NCI-H748 (cell line): ENCODE results near the gene EHBP1.
A peak's percentile ranks its signal among the peaks of the same experiment; 100 is the strongest.
"Not testable (repeated sequence)": the region's sequence is repeated elsewhere in the genome, so short reads cannot be mapped to it uniquely, and the experiment has no call there.

Source experiments
- DNase-seq: peaks from one replicate; lab custom pipeline; 2025; ENCODE audit not compliant: unreplicated experiment; lab: John Stamatoyannopoulos, UW

Gene EHBP1

DNA sequence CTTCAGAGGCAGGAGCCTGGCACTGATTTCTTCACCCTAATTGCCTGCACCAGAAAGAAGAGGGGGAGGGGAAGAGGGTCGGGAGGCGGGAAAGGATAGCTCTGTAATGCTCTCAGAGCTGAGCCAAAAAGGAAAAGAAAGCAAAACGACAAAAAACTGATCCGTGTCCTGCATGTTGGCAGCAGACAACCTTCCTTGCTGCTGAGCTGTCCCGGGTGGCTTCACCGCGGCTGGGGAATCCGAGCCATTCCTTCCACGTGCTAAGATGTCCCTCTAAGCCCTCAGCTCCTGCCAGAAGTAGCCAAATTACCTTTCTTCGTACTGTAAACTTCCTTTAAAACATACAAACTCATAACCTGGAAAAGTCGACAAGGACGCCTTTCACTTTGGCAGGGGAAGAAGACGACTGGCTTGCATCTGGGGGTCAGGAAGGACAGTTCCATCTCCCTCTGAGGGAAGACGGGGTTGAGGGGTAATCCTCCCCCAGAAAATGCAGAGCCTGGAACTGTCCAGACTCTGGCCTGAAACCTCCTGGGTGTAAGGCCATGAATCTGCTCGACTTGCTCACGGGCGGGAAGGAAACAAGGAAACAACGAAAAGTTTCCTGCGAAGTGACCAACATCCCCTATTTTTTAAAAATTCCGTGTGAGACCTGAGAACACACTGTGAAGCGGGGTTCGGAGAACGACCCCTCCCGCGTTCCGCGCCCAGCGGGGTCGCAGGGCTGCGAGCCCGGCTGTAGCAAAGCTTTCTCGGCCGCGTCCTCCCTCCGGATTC, 352.8 kb downstream of the EHBP1 start:
- no peak for DNase-seq

DNA sequence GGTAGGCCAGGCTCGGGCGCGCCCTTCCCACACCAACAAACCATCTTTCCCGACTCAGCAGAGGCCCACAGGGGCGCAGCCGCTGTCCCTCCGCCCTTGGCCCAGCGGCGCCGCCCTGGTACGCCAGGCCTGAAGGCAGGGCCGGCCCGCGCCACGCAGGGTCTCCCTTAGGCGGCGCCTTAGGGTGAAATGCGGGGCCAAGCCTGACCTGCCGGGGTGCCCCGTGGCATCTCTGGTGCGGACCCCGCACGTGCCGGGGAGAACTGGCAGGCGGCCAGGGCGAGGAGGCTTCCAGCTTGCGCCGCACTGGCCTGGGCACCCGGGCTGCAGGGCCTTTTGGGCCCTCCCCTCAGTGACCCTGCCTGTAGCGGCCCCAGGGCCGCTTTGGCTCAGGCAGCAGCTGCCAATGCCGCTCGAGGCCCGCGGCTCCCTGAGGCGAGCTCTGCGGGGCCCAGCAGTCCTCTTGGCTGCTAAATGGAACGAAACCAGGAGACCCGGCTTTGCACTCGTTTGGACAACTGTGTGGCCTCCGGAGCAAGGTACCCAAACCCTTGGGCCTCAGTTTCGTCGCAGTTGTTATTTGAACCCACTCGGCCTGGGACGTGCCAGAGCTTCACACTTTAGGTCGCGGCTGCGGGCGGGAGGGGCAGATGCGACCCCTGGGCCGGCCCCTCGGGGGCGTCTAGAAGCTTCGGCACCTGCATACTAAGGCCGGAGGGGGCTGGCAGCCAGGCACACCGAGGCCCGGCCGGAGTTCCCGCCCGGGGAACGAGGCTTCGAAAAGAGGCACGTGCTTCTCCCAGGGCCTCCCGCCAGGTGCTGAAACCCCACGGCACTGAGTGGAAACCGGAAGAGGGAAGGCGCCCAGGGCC, 353.6 kb downstream of the EHBP1 start:
- DNase-seq, result no peak

- peak; percentile 9 for DNase-seq
Observed at GRCh38 chr2:63059793-63060471, 354.4 kb downstream of the EHBP1 start.

GRCh38 chr2:63060472-63060991, 355.0 kb downstream of the EHBP1 start:
- no peak for DNase-seq

GRCh38 chr2:63064197-63064596, 358.7 kb downstream of the EHBP1 start:
- DNase-seq, result peak; percentile 17

- DNase-seq, result no peak
Observed at GRCh38 chr2:63064661-63065060, 359.1 kb downstream of the EHBP1 start.

DNA sequence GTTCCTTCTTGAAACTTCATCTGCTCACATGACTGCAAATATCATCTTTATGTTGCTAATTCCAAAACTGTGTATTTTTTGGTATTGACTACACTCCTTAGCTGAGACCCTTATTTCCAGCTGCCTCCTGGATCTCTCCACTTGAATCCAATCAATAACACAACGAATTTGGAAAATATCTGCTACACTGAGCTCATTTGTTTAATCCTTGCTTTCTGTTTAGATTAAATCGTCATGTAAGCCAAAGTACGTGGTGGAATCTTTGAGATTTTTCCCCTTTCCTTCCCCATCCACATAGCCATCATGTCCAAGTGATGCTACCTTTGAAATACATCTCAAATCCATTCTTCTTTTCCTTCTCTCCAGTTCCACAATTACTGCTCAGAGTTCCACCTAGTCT, 360.8 kb downstream of the EHBP1 start:
- no peak for DNase-seq

DNA sequence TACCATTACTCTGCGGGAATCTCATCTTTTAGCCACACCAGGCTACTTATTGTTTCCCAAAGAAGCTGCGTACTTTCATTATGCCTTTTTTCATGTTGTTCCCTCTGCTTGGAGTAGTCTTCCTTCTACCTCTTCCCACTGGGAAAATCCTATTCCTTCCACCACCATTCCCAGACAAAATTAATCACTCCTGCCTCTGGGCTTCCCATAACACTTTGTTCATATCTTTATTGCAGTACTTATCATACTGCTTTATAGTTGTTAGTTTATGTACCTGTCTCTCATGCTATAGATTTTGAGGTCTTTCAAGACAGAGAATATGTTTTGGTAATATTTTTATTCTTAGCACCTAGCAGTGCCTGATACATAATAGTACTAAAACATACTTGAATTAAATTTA, 361.3 kb downstream of the EHBP1 start:
- DNase-seq, result no peak

DNA sequence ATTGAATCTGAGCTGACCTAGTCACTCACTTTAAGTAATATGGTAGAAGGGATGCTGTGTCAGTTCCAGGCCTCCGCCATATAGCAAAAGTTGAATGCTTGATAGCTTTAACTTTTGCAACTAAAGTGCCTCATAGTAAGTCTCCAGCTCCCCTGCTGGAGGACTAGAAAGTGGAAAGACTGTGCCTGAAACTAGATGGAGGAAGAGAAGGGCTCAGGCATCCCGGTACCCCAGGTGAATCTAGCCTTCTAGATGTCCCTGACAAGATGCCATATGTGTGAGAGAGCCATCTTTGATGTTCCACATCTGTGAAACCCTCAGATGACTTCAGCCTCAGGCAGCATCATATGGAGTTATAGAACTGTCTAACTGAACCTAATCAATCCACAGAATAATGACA, 366.2 kb downstream of the EHBP1 start:
- DNase-seq, result no peak

DNA sequence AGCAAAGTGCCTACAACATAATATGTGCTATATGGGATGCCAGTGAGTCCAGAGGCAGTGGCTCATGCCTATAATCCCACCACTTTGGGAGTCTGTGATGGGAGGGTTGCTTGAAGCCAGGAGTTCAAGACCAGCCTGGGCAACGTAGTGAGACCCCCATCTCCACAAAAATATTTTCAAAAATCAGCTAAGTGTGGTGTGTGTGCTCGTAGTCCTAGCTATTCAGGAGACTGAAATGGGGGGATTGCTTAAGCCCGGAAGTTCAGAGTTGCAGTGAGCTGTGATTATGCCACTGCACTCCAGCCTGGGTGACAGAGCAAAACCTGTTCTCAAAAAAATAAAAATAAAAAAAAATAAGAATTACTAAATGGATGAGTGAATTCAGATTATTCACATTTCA, 368.5 kb downstream of the EHBP1 start:
- no peak for DNase-seq

DNA sequence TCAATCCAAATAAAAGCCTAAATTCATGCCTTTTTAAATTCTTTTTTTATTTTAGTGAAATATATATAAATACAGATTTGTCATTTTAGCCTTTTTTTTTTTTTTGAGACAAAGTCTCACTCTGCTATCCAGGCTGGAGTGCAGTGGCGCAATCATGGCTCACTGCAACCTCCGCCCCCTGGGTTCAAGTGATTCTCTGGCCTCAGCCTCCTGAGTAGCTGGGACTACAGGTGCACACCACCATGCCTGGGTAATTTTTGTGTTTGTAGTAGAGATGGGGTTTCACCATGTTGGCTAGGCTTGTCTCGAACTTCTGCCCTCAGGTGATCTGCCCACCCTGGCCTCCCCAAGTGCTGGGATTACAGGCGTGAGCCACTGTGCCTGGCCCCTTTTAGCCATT, 368.9 kb downstream of the EHBP1 start:
- DNase-seq, result not testable (repeated sequence)

DNA sequence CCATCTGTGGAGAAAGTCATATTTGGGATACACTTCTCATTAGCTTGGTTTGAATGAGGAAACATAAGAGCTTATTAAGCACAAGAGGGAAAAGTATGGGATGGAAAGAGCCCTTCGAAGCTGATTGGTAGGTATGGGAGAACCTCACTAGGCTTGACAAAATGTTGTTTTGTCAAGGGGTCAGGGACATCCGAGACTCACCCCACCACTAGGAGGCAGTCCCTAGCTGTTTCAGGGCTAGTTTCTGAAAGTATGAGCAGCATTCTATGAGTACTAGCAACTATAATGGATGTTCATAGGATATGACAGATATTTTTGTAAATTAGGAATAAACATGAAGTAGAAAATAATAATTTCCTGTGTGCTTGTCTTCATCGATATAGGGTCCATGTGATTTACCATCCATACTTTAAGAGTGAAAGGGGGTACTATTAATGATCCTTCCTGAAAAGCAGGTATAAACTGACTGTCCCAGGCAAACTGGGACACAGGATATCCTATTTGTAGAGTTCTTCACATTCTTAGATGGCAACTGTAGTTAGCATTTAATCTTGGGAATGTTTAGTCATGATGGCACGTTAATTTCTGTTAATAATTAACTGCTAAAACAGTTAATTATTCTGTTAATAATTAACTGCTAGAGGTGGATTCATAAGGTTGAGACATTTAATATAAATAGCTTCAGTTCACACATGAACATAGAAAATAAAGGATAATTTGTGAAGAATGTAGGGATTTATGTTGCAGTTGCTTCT, 373.5 kb downstream of the EHBP1 start:
- DNase-seq, result peak; percentile 11

- DNase-seq, result no peak
Observed at GRCh38 chr2:63081404-63081803, 375.9 kb downstream of the EHBP1 start.

DNA sequence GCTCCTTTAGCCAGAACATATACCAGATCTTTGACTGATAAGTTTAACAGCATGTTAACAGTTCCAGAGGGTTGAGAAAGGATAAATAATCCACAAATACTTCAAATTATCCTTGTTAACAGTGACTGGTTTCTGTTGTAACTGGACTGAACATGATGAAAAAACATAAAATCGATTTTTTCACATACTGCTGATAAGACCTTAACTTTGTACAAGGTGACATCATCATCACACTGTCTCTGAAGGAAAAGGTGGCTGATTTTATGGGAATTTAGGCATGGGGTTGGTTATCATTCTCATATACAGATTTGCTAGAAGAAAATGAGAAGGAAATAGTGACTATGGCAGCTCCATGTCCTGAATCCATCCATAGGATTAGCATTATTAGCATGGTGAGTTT, 381.2 kb downstream of the EHBP1 start:
- DNase-seq, result no peak

DNA sequence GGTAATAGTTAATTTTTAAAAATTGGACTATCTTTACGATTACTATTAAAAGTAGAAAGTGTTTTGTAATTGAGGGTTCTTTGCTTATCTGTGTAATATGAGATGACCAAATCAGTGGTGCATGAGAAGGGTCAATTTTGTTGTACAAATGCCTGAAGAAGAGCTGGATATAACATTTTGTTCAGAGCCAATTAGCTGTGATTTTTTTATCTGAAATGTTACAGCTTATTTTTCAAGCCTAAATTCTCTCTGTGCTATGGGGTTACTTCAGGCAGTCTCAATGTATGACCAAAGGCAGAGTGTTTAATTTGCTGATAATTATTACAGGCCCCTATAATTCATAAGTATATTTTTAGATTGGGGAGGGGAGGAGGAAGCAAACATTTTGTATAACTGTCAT, 386.9 kb downstream of the EHBP1 start:
- DNase-seq, result no peak

- DNase-seq, result no peak
Observed at GRCh38 chr2:63092857-63093256, 387.3 kb downstream of the EHBP1 start.

GRCh38 chr2:63093502-63093901, 388.0 kb downstream of the EHBP1 start:
- DNase-seq, result no peak
